Forelimb muscle (tissue), 1 donor: ENCODE measurements around the gene WDR46. TPM values are rescaled to one million over a fixed set of nuclear protein-coding genes. Genes with fewer than 3 reads are reported as not detected.
A peak's percentile ranks its signal among the peaks of the same experiment; 100 is the strongest.

Experiments
- DNase-seq: peaks from one replicate; pipeline ENCODE4 v3.0.0-alpha.2; 2013; ENCODE audit warnings: low read depth
- polyA plus RNA-seq: library from polyadenylated mRNA; unstranded; fragments of 120-200 nt; gene quantifications from one replicate; pipeline ENCODE4 v1.2.1, GENCODE V29; 2013; ENCODE audit not compliant: insufficient read length

Gene WDR46
- 52.7 TPM for polyA plus RNA-seq

GRCh38 chr6:33288921-33289783, at the start of gene WDR46, which contains the start of gene PFDN6:
WDR46 (minus strand) TSS chr6:33289239; CDS start chr6:33289170, 69 bp downstream.
PFDN6 (plus strand) TSS chr6:33289601; CDS start chr6:33289857, 256 bp downstream.
- DNase-seq = peak; percentile 95

GRCh38 chr6:33336495-33336894, 47.5 kb upstream of the WDR46 start:
- DNase-seq = no peak

GRCh38 chr6:33335916-33336315, 46.9 kb upstream of the WDR46 start:
- DNase-seq = no peak

- DNase-seq = no peak
Observed at GRCh38 chr6:33333666-33334065, 44.6 kb upstream of the WDR46 start.

- no peak for DNase-seq
Observed at GRCh38 chr6:33330736-33331135, 41.7 kb upstream of the WDR46 start.

GRCh38 chr6:33329058-33329457, 40.0 kb upstream of the WDR46 start:
- no peak for DNase-seq

GRCh38 chr6:33324125-33324524, 35.1 kb upstream of the WDR46 start:
- DNase-seq = no peak

GRCh38 chr6:33323623-33323948, 34.5 kb upstream of the WDR46 start:
- no peak for DNase-seq

GRCh38 chr6:33321227-33321626, 32.2 kb upstream of the WDR46 start:
- no peak for DNase-seq

GRCh38 chr6:33320315-33321181, 31.5 kb upstream of the WDR46 start:
- no peak for DNase-seq

GRCh38 chr6:33319939-33320314, 30.9 kb upstream of the WDR46 start:
- no peak for DNase-seq

- DNase-seq = no peak
Observed at GRCh38 chr6:33318426-33319073, 29.5 kb upstream of the WDR46 start.

GRCh38 chr6:33317669-33318425, 28.8 kb upstream of the WDR46 start, which contains the start of gene ZBTB22:
ZBTB22 (minus strand) TSS chr6:33317744; CDS start chr6:33316916, 828 bp downstream.
- DNase-seq = peak; percentile 96

GRCh38 chr6:33317419-33317668, 28.3 kb upstream of the WDR46 start:
- DNase-seq = no peak

GRCh38 chr6:33316603-33317418, 27.8 kb upstream of the WDR46 start:
- no peak for DNase-seq

GRCh38 chr6:33315793-33316602, 27.0 kb upstream of the WDR46 start:
- DNase-seq = no peak

GRCh38 chr6:33314943-33315792, 26.1 kb upstream of the WDR46 start:
- no peak for DNase-seq

GRCh38 chr6:33314515-33314942, 25.5 kb upstream of the WDR46 start:
- peak; percentile 54 for DNase-seq
